Measurements from ENCODE around the gene RARA.

RARA gene

GRCh38 chr17:40323391-40324381, 14.7 kb downstream of the RARA start:
- Histone ChIP-seq H3K27ac (peak overlapping the region; percentile 93), H3K4me1 (ENCODE audit: low read depth, poor library complexity, severe bottlenecking) (peaks cover 78% of the 10 kb centered on the region), H3K79me2 (ENCODE audit: insufficient read depth, low read depth) (peaks cover 99% of the 10 kb centered on the region), H3K4me2 (peak overlapping the region; percentile 86), H3K4me3 (IDR thresholded peaks at IDR 0.05; ENCODE audit: insufficient read depth, low read depth, low read length) (no peak overlapping the region), H2AFZ (ENCODE audit: low read depth) (no peak overlapping the region), H4K20me1 (ENCODE audit: insufficient read depth) (peaks cover 7% of the 10 kb centered on the region; the same call in 1 of the 2 replicates), H3K27me3 (ENCODE audit: insufficient read depth, low read depth) (no peaks in the 10 kb centered on the region), H3K36me3 (ENCODE audit: insufficient read depth) (no peaks in the 10 kb centered on the region), H3K9ac (peak overlapping the region; percentile 83)
- TF ChIP-seq CTCF (conservative IDR thresholded peaks at IDR 0.05; ENCODE audit: low read depth, low read length): no peak

- Histone ChIP-seq H3K79me2 (ENCODE audit: insufficient read depth, low read depth) (peaks cover 99% of the 10 kb centered on the region), H3K9ac (peak overlapping the region; percentile 50), H2AFZ (ENCODE audit: low read depth) (no peak overlapping the region), H3K36me3 (ENCODE audit: insufficient read depth) (no peaks in the 10 kb centered on the region), H4K20me1 (ENCODE audit: insufficient read depth) (peaks cover 16% of the 10 kb centered on the region; the same call in 1 of the 2 replicates), H3K27me3 (ENCODE audit: insufficient read depth, low read depth) (no peaks in the 10 kb centered on the region), H3K4me3 (IDR thresholded peaks at IDR 0.05; ENCODE audit: insufficient read depth, low read depth, low read length) (no peak overlapping the region), H3K4me1 (ENCODE audit: low read depth, poor library complexity, severe bottlenecking) (peaks cover 92% of the 10 kb centered on the region), H3K4me2 (peak overlapping the region; percentile 86), H3K27ac (peak overlapping the region; percentile 93)
- TF ChIP-seq CTCF (conservative IDR thresholded peaks at IDR 0.05; ENCODE audit: low read depth, low read length): no peak
Measured at GRCh38 chr17:40325156-40326013, 16.4 kb downstream of the RARA start.

GRCh38 chr17:40326014-40326831, 17.2 kb downstream of the RARA start:
- H3K27ac ChIP-seq: peak overlapping the region; percentile 93
- no peak overlapping the region for H3K4me3 ChIP-seq (IDR thresholded peaks at IDR 0.05; ENCODE audit: insufficient read depth, low read depth, low read length)
- H3K27me3 ChIP-seq (ENCODE audit: insufficient read depth, low read depth): no peaks in the 10 kb centered on the region
- peak overlapping the region; percentile 86 for H3K4me2 ChIP-seq
- no peak for TF ChIP-seq CTCF (conservative IDR thresholded peaks at IDR 0.05; ENCODE audit: low read depth, low read length)
- H4K20me1 ChIP-seq (ENCODE audit: insufficient read depth): peaks cover 16% of the 10 kb centered on the region; the same call in 1 of the 2 replicates
- peaks cover 99% of the 10 kb centered on the region for H3K79me2 ChIP-seq (ENCODE audit: insufficient read depth, low read depth)
- no peak overlapping the region for H2AFZ ChIP-seq (ENCODE audit: low read depth)
- H3K36me3 ChIP-seq (ENCODE audit: insufficient read depth): no peaks in the 10 kb centered on the region
- peaks cover 93% of the 10 kb centered on the region for H3K4me1 ChIP-seq (ENCODE audit: low read depth, poor library complexity, severe bottlenecking)
- H3K9ac ChIP-seq: peak overlapping the region; percentile 50; the same call in 1 of the 2 replicates

GRCh38 chr17:40326832-40327199, 17.8 kb downstream of the RARA start:
- TF ChIP-seq CTCF (conservative IDR thresholded peaks at IDR 0.05; ENCODE audit: low read depth, low read length): no peak
- Histone ChIP-seq H3K27ac (peak overlapping the region; percentile 93), H3K36me3 (ENCODE audit: insufficient read depth) (no peaks in the 10 kb centered on the region), H3K27me3 (ENCODE audit: insufficient read depth, low read depth) (no peaks in the 10 kb centered on the region), H3K9ac (peak overlapping the region; percentile 50; the same call in 1 of the 2 replicates), H3K4me3 (IDR thresholded peaks at IDR 0.05; ENCODE audit: insufficient read depth, low read depth, low read length) (no peak overlapping the region), H3K4me2 (peak overlapping the region; percentile 86), H4K20me1 (ENCODE audit: insufficient read depth) (peaks cover 16% of the 10 kb centered on the region; the same call in 1 of the 2 replicates), H3K79me2 (ENCODE audit: insufficient read depth, low read depth) (peaks cover 99% of the 10 kb centered on the region), H2AFZ (ENCODE audit: low read depth) (no peak overlapping the region), H3K4me1 (ENCODE audit: low read depth, poor library complexity, severe bottlenecking) (peaks cover 93% of the 10 kb centered on the region)

Data from KMS-11 (cell line).